SJCRH30 (cell line): ENCODE data around the gene ANGEL1. TPM values are rescaled to one million over a fixed set of nuclear protein-coding genes. Genes with fewer than 3 reads are reported as not detected.

Experiments used
- DNase-seq, 2 experiments: peaks; one replicate each; pipeline ENCODE4 v3.0.0-alpha.2; 2015 to 2020
- H3K27ac ChIP-seq: fragments of 250-450 bp; sonication (Bioruptor Pico); 2 replicates; pipeline ENCODE4 v1.5.1; 2020; ENCODE audit warnings: mild to moderate bottlenecking, moderate library complexity
- H3K27me3 ChIP-seq: fragments of 250-450 bp; sonication (Bioruptor Pico); 2 replicates; pipeline ENCODE4 v1.5.1; 2020; ENCODE audit warnings: mild to moderate bottlenecking, moderate library complexity
- H3K36me3 ChIP-seq: fragments of 250-450 bp; sonication (Bioruptor Pico); 2 replicates; pipeline ENCODE4 v1.5.1; 2020; ENCODE audit warnings: mild to moderate bottlenecking, moderate library complexity
- H3K4me1 ChIP-seq: fragments of 250-450 bp; sonication (Bioruptor Pico); 2 replicates; pipeline ENCODE4 v1.5.1; 2020; ENCODE audit warnings: mild to moderate bottlenecking, moderate library complexity
- H3K4me3 ChIP-seq: fragments of 250-450 bp; sonication (Bioruptor Pico); 2 replicates; pipeline ENCODE4 v1.5.1; 2020; ENCODE audit warnings: mild to moderate bottlenecking, moderate library complexity
- H3K9me3 ChIP-seq: fragments of 250-450 bp; sonication (Bioruptor Pico); replicated peaks from 2 replicates; pipeline ENCODE4 v1.5.1; 2020; ENCODE audit warnings: mild to moderate bottlenecking, moderate library complexity
- total RNA-seq: library from RNA; depleted of rRNA; stranded (reverse); fragments of >200 nt; shearing (Covaris generic); gene quantifications from 2 replicates; pipeline ENCODE4 v1.2.3, GENCODE V29; 2014

The ANGEL1 gene
- total RNA-seq, 1 experiment from 2014 or later, result 18.3 TPM

GRCh38 chr14:76830556-76830955 is 17.9 kb upstream of the ANGEL1 start:
- no peaks in the 10 kb centered on the region for H3K36me3 ChIP-seq
- H3K4me1 ChIP-seq, result peaks cover 49% of the 10 kb centered on the region
- H3K9me3 ChIP-seq, result 0 out of 2 replicates have a peak, but pooled peaks cover 2% of the 10 kb centered on the region
- no peak overlapping the region for H3K4me3 ChIP-seq
- H3K27me3 ChIP-seq, result no peaks in the 10 kb centered on the region
- peak overlapping the region; percentile 34 for H3K27ac ChIP-seq
- no peak for DNase-seq

DNA sequence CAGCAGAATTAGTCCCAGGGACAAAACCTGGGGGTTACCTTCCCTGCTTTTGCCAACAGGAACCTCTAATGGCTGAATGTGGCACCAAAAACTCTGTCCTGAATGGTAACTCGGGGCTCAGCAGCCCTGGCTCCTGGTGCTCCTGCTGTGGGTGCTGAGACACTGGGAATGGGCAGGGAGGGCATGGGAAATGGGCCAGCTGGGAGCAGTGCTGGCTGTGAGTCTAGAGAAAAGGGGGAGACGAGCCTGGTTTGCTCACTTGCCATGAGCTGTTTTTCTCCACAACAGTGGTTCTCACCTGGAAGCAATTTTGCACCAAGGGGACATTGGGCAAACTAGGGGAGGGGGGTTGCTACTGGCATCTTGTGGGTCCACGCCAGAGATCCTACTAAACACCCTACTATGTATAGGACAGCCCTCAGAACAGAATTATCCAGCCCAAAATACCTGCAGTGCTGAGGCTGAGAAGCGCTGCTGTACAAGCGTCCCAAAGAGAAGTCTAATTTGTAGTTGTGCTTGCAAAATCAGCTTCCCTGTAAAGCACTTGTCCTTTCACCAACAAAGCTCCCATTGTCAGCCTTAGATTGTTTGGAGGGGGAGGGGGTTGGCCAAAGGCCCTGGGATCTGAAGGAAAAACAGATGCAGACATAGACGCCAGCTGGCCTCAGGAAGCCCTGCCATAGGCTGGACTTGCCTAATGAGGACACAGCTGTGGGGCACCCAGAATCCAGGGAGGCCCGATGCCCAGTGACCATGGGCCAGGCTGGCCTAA is 17.2 kb upstream of the ANGEL1 start:
- H3K4me3 ChIP-seq, result no peak overlapping the region
- peak overlapping the region; percentile 34 for H3K27ac ChIP-seq
- no peaks in the 10 kb centered on the region for H3K27me3 ChIP-seq
- H3K9me3 ChIP-seq, result 0 out of 2 replicates have a peak, but pooled peaks cover 2% of the 10 kb centered on the region
- DNase-seq, result peak; percentile 90 to 94
- H3K36me3 ChIP-seq, result no peaks in the 10 kb centered on the region
- H3K4me1 ChIP-seq, result peaks cover 47% of the 10 kb centered on the region

GRCh38 chr14:76829013-76829365 is 16.3 kb upstream of the ANGEL1 start:
- Histone ChIP-seq H3K27ac (peak overlapping the region; percentile 34), H3K27me3 (no peaks in the 10 kb centered on the region), H3K4me3 (no peak overlapping the region), H3K4me1 (peaks cover 39% of the 10 kb centered on the region), H3K36me3 (no peaks in the 10 kb centered on the region), H3K9me3 (0 out of 2 replicates have a peak, but pooled peaks cover 2% of the 10 kb centered on the region)
- peak in 1 of 2 experiments; percentile 26 for DNase-seq

GRCh38 chr14:76828339-76829012 is 15.8 kb upstream of the ANGEL1 start:
- DNase-seq, result no peak
- no peak overlapping the region for H3K27ac ChIP-seq
- 0 out of 2 replicates have a peak, but pooled peaks cover 2% of the 10 kb centered on the region for H3K9me3 ChIP-seq
- H3K4me1 ChIP-seq, result peaks cover 36% of the 10 kb centered on the region
- no peaks in the 10 kb centered on the region for H3K36me3 ChIP-seq
- no peaks in the 10 kb centered on the region for H3K27me3 ChIP-seq
- no peak overlapping the region for H3K4me3 ChIP-seq

GRCh38 chr14:76827696-76828296 is 15.1 kb upstream of the ANGEL1 start:
- peaks cover 33% of the 10 kb centered on the region for H3K4me1 ChIP-seq
- H3K4me3 ChIP-seq, result no peak overlapping the region
- H3K27me3 ChIP-seq, result no peaks in the 10 kb centered on the region
- H3K36me3 ChIP-seq, result no peaks in the 10 kb centered on the region
- 0 out of 2 replicates have a peak, but pooled peaks cover 4% of the 10 kb centered on the region for H3K9me3 ChIP-seq
- no peak overlapping the region for H3K27ac ChIP-seq
- DNase-seq, result no peak

DNA sequence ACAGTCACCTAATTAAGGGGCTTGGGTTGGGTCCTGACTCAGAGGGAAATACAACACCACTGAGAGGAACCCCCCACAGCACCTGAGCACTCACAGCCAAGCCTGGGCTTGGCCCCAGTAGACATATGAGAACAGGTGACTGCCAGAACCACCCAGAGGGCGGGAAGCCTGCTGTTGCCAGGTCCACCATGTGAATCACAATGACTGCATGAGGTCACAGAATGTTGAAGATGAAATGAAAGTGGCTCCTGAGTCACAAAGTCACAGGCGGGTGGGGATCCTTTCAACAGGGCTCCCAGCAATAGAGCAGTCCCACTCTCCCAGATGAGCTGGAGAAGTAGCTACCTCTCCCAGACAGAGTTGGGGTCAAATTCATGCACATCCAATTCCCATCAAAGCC is 13.4 kb upstream of the ANGEL1 start, which contains the start of gene LRRC74A:
Gene LRRC74A (plus strand): TSS at position 287 of the 400 bp plus-strand sequence. CDS start 290 bp downstream, outside the sequence.
- Histone ChIP-seq H3K9me3 (0 out of 2 replicates have a peak, but pooled peaks cover 3% of the 10 kb centered on the region), H3K4me3 (no peak within 1 kb of the TSS), H3K27ac (no peak within 1 kb of the TSS), H3K36me3 (no peaks in the 10 kb centered on the region), H3K4me1 (peaks cover 25% of the 10 kb centered on the region), H3K27me3 (no peaks in the 10 kb centered on the region)
- DNase-seq, result peak; percentile 17 to 32

GRCh38 chr14:76820700-76821099 is 8.0 kb upstream of the ANGEL1 start:
- no peaks in the 10 kb centered on the region for H3K4me1 ChIP-seq
- no peaks in the 10 kb centered on the region for H3K27me3 ChIP-seq
- no peak for DNase-seq
- H3K4me3 ChIP-seq, result no peak overlapping the region
- H3K36me3 ChIP-seq, result no peaks in the 10 kb centered on the region
- no peak overlapping the region for H3K27ac ChIP-seq
- H3K9me3 ChIP-seq, result 0 out of 2 replicates have a peak, but pooled peaks cover 3% of the 10 kb centered on the region

GRCh38 chr14:76814726-76815645 is 2.3 kb upstream of the ANGEL1 start:
- no peak for DNase-seq
- H3K9me3 ChIP-seq, result no peaks in the 10 kb centered on the region
- peaks cover 6% of the 10 kb centered on the region for H3K4me1 ChIP-seq
- no peaks in the 10 kb centered on the region for H3K36me3 ChIP-seq
- no peak overlapping the region for H3K27ac ChIP-seq
- no peak overlapping the region for H3K4me3 ChIP-seq
- no peaks in the 10 kb centered on the region for H3K27me3 ChIP-seq

DNA sequence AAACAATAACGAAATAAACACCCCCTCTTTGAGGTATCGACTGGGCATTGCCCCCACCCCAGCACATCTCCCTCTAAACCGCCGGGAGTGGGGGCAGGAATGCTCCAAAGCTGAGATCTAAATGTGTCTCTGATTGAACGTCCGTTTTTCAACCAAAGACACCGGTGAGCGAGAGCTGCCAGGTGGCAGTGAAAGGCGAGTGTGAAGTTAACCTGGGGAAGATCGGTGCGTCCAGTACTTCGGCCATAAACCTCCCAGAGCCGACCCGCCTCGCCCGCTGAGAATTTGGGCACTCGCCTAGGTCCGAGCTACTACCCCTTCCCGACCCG is 625 bp downstream of the ANGEL1 start:
- no peak for DNase-seq
- Histone ChIP-seq H3K27me3 (no peaks in the 10 kb centered on the region), H3K9me3 (no peaks in the 10 kb centered on the region), H3K27ac (peak overlapping the region; percentile 56), H3K4me3 (peak overlapping the region; percentile 95), H3K4me1 (peaks cover 6% of the 10 kb centered on the region), H3K36me3 (0 out of 2 replicates have a peak, but pooled peaks cover 3% of the 10 kb centered on the region)

- Histone ChIP-seq H3K9me3 (no peaks in the 10 kb centered on the region), H3K27ac (no peak overlapping the region; the same call in 1 of the 2 replicates), H3K27me3 (no peaks in the 10 kb centered on the region), H3K4me3 (peak overlapping the region; percentile 95), H3K4me1 (peaks cover 6% of the 10 kb centered on the region), H3K36me3 (0 out of 2 replicates have a peak, but pooled peaks cover 3% of the 10 kb centered on the region)
- no peak for DNase-seq
Observed at GRCh38 chr14:76811561-76811960, 1.1 kb downstream of the ANGEL1 start.

GRCh38 chr14:76810953-76811400 is 1.7 kb downstream of the ANGEL1 start:
- 0 out of 2 replicates have a peak, but pooled peaks cover 3% of the 10 kb centered on the region for H3K36me3 ChIP-seq
- peaks cover 6% of the 10 kb centered on the region for H3K4me1 ChIP-seq
- no peaks in the 10 kb centered on the region for H3K9me3 ChIP-seq
- H3K27ac ChIP-seq, result no peak overlapping the region
- peak overlapping the region; percentile 95; the same call in 1 of the 2 replicates for H3K4me3 ChIP-seq
- no peaks in the 10 kb centered on the region for H3K27me3 ChIP-seq
- DNase-seq, result no peak

- H3K27ac ChIP-seq, result no peak overlapping the region
- DNase-seq, result no peak
- H3K4me3 ChIP-seq, result no peak overlapping the region
- H3K36me3 ChIP-seq, result 0 out of 2 replicates have a peak, but pooled peaks cover 3% of the 10 kb centered on the region
- H3K27me3 ChIP-seq, result no peaks in the 10 kb centered on the region
- H3K9me3 ChIP-seq, result no peaks in the 10 kb centered on the region
- peaks cover 6% of the 10 kb centered on the region for H3K4me1 ChIP-seq
Observed at GRCh38 chr14:76810525-76810924, 2.2 kb downstream of the ANGEL1 start.

DNA sequence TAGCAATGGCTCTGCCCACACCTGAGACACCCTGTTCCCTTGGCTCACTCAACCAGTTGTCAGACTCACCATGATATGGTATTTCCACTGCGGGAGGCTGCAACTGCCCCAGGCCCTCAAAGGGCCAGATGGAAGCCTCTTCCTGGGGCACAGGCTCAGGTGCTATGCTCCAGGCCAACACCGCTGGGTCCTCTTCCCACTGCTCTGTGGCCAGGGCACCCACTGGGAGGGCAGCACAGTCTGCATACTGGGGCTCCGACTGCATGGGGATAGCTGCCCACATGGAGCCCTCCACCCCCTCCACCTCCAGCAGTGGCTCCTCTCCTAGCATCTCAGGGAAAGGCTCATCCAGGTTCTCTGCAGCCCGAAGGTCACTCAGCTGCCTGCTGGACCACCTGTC is 3.7 kb downstream of the ANGEL1 start:
- Histone ChIP-seq H3K27me3 (no peaks in the 10 kb centered on the region), H3K9me3 (no peaks in the 10 kb centered on the region), H3K4me1 (peaks cover 6% of the 10 kb centered on the region), H3K4me3 (no peak overlapping the region), H3K27ac (no peak overlapping the region), H3K36me3 (0 out of 2 replicates have a peak, but pooled peaks cover 3% of the 10 kb centered on the region)
- DNase-seq, result no peak

- Histone ChIP-seq H3K27me3 (no peaks in the 10 kb centered on the region), H3K9me3 (no peaks in the 10 kb centered on the region), H3K4me1 (peaks cover 4% of the 10 kb centered on the region), H3K27ac (no peak overlapping the region), H3K4me3 (no peak overlapping the region), H3K36me3 (peaks cover 10% of the 10 kb centered on the region)
- no peak for DNase-seq
Observed at GRCh38 chr14:76808011-76808410, 4.7 kb downstream of the ANGEL1 start.
